ACC112 (cell line): ENCODE measurements around the gene MCTP2.

Experiments
- H2AFZ ChIP-seq: fragments of 200-600 bp; sonication (generic); one replicate; pipeline ENCODE4 v1.6.0; 2017; ENCODE audit warnings: antibody characterized with exemption, low read length; ENCODE audit not compliant: unreplicated experiment
- H3K27ac ChIP-seq: fragments of 200-600 bp; sonication (generic); 2 replicates; pipeline ENCODE4 v1.5.1; 2014; ENCODE audit warnings: low read depth, mild to moderate bottlenecking, antibody characterized with exemption, low read length, moderate library complexity
- H3K27me3 ChIP-seq: fragments of 200-600 bp; sonication (generic); 2 replicates; pipeline ENCODE4 v1.6.1; 2014; ENCODE audit warnings: mild to moderate bottlenecking, antibody characterized with exemption, low read length, moderate library complexity, mixed read lengths; ENCODE audit not compliant: insufficient read depth
- H3K36me3 ChIP-seq: fragments of 200-600 bp; sonication (generic); 2 replicates; pipeline ENCODE4 v1.6.1; 2016; ENCODE audit warnings: mild to moderate bottlenecking, antibody characterized with exemption, low read length, moderate library complexity, mixed read lengths; ENCODE audit not compliant: insufficient read depth
- H3K4me1 ChIP-seq: fragments of 200-600 bp; sonication (generic); one replicate; pipeline ENCODE4 v1.6.1; 2016; ENCODE audit warnings: low read length, mixed read lengths; ENCODE audit not compliant: insufficient read depth, unreplicated experiment, control insufficient read depth
- H3K4me3 ChIP-seq: fragments of 200-600 bp; sonication (generic); 2 replicates; pipeline ENCODE4 v1.5.1; 2014; ENCODE audit warnings: mild to moderate bottlenecking, low read depth, low read length
- H3K79me2 ChIP-seq: fragments of 200-600 bp; sonication (generic); one replicate; pipeline ENCODE4 v1.6.0; 2016; ENCODE audit warnings: low read length; ENCODE audit not compliant: control insufficient read depth, unreplicated experiment, insufficient read depth

MCTP2 gene

DNA sequence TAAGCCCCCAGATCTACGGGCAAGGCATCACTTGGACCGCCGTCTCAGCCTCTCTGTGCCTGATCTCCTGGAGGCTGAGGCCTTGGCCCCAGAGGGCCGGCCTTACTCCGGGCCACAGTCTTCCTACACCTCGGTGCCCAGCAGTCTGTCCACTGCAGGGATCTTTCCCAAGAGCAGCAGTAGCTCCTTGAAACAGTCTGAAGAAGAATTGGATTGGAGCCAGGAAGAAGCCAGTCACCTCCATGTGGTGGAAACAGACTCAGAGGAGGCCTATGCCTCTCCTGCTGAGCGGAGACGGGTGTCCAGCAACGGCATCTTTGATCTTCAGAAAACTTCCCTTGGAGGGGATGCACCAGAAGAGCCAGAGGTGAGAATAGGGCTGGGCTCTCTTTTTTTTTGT is 67.0 kb downstream of the MCTP2 start:
- no peak overlapping the region for H3K27ac ChIP-seq
- H3K4me1 ChIP-seq = no peaks in the 10 kb centered on the region
- no peak overlapping the region for H3K4me3 ChIP-seq
- H3K79me2 ChIP-seq = no peaks in the 10 kb centered on the region
- H3K27me3 ChIP-seq = no peaks in the 10 kb centered on the region
- no peak overlapping the region for H2AFZ ChIP-seq
- no peaks in the 10 kb centered on the region for H3K36me3 ChIP-seq

DNA sequence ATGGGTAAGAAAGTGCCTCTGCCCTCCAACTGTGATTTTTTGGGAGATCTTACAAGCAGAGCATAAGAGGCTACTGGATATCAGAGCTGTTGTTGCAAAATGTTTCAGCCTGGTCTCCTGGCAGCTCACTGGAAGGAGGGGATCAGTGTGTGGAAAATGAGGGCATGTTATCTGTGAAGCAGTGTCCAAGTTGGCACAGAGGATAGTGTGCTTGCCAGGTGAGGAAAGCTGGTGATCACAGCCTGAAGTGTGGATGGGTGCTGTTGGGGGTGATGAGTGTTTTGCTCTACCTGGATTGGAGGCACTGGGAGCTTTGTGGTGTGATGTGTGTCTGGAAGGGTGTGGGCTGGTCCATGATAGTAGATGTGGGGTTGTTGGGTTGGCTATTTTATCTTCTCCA is 69.3 kb downstream of the MCTP2 start:
- Histone ChIP-seq H3K79me2 (no peaks in the 10 kb centered on the region), H3K27me3 (no peaks in the 10 kb centered on the region), H3K4me3 (no peak overlapping the region), H2AFZ (no peak overlapping the region), H3K36me3 (no peaks in the 10 kb centered on the region), H3K27ac (no peak overlapping the region), H3K4me1 (no peaks in the 10 kb centered on the region)

DNA sequence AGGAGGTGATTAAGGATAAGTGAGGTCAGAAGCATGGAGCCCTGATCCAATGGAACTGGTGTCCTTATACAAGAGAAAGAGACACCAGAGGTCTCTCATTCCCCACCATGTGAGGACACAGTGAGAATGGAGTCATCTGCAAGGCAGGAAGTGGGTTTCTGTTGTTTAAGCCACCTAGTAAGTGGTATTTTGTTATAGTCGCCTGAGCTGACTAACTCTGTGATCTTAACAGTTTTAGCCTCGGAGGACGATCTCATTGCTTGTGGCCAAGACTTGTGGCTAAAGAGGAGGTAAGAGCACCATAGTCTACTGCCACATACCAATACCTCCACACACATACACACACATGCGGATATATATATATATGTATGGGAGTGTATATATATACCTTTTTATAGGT is 73.8 kb downstream of the MCTP2 start:
- no peaks in the 10 kb centered on the region for H3K4me1 ChIP-seq
- no peaks in the 10 kb centered on the region for H3K27me3 ChIP-seq
- no peaks in the 10 kb centered on the region for H3K36me3 ChIP-seq
- H2AFZ ChIP-seq = no peak overlapping the region
- H3K4me3 ChIP-seq = no peak overlapping the region
- H3K79me2 ChIP-seq = no peaks in the 10 kb centered on the region
- H3K27ac ChIP-seq = no peak overlapping the region

DNA sequence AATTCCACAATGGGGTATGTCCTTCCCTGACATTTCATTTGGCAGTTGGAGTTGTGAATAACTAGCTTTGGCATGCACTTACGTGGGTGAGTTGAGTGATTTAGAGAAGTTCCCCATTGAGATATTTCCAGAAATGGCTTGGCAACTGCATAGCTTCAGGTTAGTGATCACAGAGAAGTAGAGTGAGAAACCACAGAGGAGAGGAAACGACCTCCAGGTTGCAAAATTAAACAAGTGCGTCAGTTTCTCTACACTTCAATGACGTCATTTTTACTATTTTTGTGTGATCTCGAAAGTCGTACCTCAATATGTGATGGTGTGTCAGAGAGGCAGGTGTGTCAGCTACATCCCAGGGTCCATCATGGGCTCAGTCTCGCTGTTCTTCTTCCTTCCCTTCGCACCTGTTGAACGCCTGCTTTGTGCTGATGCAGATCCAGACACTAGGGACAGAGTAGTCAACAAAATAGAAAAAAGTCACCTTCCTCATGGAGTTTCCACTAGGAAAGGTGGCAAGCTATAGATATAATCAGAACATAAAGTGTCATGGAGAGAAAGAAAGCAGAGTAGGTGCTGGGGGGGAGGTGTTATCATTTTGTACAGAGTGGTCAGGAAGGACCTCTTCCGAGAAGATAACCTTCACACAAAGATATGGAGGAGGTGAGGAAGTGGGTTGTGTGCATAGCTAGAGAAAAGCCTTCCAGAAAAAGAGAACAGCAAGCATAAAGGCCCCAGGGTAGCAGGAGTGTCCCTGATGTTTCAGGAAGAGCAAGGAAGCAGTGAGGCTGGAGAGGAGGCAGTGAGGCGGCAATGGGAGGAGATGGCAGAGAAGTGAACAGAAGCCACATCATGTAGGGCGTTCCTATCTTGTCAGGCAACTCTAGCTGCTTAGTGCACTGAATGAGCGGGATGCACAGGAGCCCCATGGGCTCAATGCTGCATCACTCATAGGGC is 75.6 kb downstream of the MCTP2 start:
- Histone ChIP-seq H3K27me3 (no peaks in the 10 kb centered on the region), H3K27ac (no peak overlapping the region), H3K4me3 (no peak overlapping the region), H3K36me3 (no peaks in the 10 kb centered on the region), H3K79me2 (no peaks in the 10 kb centered on the region), H3K4me1 (no peaks in the 10 kb centered on the region), H2AFZ (no peak overlapping the region)

DNA sequence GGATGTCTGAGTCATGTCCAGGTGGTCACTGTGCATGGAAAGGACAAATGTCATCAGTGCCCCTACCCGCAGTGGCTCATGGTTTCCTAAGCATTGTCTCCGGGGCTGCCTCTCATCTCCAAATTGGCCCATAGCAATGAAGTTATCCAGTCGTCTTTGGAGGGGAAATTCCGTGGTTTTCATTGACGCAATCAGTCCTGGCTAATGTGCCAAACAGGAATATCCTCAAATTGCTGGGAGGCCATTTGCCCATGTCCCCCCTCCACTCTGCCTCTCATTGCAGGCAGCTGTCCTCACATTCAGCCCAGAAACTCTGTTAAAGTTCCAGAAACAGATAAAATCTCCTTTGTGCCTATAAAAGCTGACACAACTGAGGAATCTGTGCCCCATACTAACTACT is 81.6 kb downstream of the MCTP2 start:
- H3K36me3 ChIP-seq = no peaks in the 10 kb centered on the region
- no peaks in the 10 kb centered on the region for H3K27me3 ChIP-seq
- no peak overlapping the region for H3K4me3 ChIP-seq
- H3K27ac ChIP-seq = no peak overlapping the region
- no peak overlapping the region for H2AFZ ChIP-seq
- no peaks in the 10 kb centered on the region for H3K4me1 ChIP-seq
- no peaks in the 10 kb centered on the region for H3K79me2 ChIP-seq

DNA sequence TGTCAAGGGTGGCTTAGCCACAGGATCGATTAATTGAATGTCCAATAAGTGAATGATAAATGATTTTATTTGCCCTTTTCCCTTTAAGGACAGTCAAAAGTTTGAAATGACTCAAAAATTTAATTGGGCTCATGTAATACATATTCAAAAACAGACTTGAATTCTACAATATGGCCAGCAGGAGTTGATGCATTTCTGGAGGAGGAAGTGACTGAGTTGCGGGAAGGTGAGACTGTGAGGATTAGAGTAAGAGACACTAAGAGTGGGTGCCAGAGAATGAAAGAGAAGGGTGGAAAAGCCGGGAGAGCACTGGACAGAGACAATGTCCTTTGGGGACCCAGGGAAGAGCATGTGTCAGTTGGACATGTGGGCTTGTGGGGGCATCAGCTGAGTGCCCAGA is 83.3 kb downstream of the MCTP2 start:
- Histone ChIP-seq H3K36me3 (no peaks in the 10 kb centered on the region), H2AFZ (no peak overlapping the region), H3K79me2 (no peaks in the 10 kb centered on the region), H3K27ac (no peak overlapping the region), H3K4me1 (no peaks in the 10 kb centered on the region), H3K4me3 (no peak overlapping the region), H3K27me3 (no peaks in the 10 kb centered on the region)

DNA sequence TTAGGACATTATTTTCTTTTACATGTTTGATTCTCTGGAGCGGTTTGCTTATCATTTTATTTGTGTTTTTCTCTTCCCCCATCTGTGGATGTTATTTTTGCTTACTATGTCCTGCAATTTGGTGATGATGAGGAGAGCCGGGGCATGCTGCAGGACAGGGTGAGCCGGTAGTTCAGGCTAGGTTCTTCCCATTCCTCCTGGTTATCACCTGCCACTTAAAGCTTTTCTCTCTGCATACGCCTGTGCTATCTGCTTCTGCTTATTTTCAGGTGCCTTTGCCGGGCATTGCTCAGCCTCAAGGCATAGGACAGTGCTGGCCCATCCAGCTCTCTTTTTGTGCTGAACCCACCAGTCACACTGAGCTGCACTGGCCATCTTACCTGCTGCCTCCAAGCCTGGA is 85.8 kb downstream of the MCTP2 start:
- no peak overlapping the region for H3K27ac ChIP-seq
- no peak overlapping the region for H3K4me3 ChIP-seq
- no peaks in the 10 kb centered on the region for H3K27me3 ChIP-seq
- no peaks in the 10 kb centered on the region for H3K36me3 ChIP-seq
- H3K79me2 ChIP-seq = no peaks in the 10 kb centered on the region
- H3K4me1 ChIP-seq = no peaks in the 10 kb centered on the region
- no peak overlapping the region for H2AFZ ChIP-seq

DNA sequence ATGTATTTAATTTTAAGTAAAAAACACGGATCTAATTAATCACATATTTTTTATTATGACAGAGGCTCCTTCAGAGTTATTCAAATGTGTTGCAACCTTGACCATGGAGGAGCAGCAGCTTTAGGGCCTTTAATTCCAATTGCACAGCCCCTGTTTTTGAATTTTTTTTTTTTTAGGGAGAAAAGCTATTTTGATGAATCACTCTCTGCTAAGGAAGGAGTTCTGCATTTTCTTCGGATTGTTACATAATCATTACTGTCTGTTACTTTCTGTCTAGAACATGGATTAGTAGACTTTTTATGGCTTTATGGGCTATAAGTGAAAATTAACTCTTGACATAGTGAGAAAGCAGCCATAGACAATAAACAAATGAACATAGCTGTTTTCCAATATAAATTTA is 90.8 kb downstream of the MCTP2 start:
- no peak overlapping the region for H3K4me3 ChIP-seq
- H2AFZ ChIP-seq = no peak overlapping the region
- H3K27ac ChIP-seq = no peak overlapping the region
- H3K4me1 ChIP-seq = no peaks in the 10 kb centered on the region
- H3K79me2 ChIP-seq = no peaks in the 10 kb centered on the region
- H3K27me3 ChIP-seq = no peaks in the 10 kb centered on the region
- no peaks in the 10 kb centered on the region for H3K36me3 ChIP-seq

DNA sequence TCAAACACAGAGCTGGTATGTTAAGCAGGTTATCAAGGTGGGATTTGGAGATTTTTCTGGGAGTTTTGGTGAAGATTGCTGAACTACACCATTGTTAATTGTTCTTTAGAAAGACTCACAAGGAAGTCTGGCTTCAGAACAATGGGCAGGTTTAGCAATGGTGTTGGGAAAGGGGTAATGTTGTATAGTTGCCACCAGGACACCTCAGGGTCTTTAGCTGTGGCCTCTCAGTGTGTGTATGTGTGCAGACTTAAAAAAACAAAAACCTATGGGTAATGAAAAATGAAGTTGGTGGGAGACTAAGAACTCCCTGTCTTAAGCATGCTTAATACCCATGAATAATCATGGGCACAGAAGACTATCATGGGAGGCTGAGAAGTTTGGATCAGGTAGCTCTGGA is 91.7 kb downstream of the MCTP2 start:
- no peaks in the 10 kb centered on the region for H3K79me2 ChIP-seq
- no peak overlapping the region for H2AFZ ChIP-seq
- H3K27ac ChIP-seq = no peak overlapping the region
- H3K36me3 ChIP-seq = no peaks in the 10 kb centered on the region
- H3K4me3 ChIP-seq = no peak overlapping the region
- H3K4me1 ChIP-seq = no peaks in the 10 kb centered on the region
- no peaks in the 10 kb centered on the region for H3K27me3 ChIP-seq

DNA sequence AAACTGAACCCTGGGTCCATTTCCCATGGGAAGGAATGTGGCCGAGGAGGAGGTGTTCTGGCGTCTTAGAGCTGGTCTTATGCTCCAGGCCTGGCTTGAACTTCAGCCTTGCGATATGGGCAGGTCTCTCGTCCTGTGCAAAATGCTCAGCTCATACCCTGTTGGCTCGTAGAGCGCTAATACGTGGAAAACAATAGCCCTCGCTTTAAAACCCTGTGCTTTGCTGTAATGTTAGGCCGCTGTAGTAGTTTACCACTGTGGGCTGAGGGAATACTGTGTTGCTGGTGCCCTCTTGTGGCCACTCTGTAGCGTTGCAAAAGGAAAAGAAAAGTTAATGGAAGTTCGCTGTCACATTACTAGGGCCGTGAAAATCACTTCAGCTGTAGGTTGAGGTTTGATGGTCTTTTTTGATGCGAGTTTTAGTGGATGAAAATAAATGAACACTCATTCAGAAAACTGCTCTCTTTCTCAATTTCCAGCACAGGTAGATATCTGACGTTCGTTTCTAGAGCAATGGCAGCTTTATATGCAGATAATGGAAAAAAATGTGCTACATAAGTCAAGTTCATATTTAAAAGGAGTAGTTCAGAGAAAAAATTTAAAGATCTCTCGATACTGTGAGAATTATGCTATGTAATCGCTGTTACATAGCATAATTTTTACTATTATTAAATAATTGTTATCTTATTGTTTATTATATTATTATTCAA is 92.9 kb downstream of the MCTP2 start:
- H3K27me3 ChIP-seq = no peaks in the 10 kb centered on the region
- H3K4me1 ChIP-seq = no peaks in the 10 kb centered on the region
- peak overlapping the region; percentile 14; the same call in 1 of the 2 replicates for H3K4me3 ChIP-seq
- H3K27ac ChIP-seq = no peak overlapping the region
- no peak overlapping the region for H2AFZ ChIP-seq
- H3K79me2 ChIP-seq = no peaks in the 10 kb centered on the region
- H3K36me3 ChIP-seq = no peaks in the 10 kb centered on the region
